Kidney tubule cell (primary cell): Measurements from ENCODE around the gene ZBTB21.
"Not testable (repeated sequence)": the region's sequence is repeated elsewhere in the genome, so short reads cannot be mapped to it uniquely, and the experiment has no call there.

Experiments
- DNase-seq: peaks from one replicate; pipeline ENCODE4 v3.0.0-alpha.2; 2018; ENCODE audit warnings: low spot score

ZBTB21 gene

DNA sequence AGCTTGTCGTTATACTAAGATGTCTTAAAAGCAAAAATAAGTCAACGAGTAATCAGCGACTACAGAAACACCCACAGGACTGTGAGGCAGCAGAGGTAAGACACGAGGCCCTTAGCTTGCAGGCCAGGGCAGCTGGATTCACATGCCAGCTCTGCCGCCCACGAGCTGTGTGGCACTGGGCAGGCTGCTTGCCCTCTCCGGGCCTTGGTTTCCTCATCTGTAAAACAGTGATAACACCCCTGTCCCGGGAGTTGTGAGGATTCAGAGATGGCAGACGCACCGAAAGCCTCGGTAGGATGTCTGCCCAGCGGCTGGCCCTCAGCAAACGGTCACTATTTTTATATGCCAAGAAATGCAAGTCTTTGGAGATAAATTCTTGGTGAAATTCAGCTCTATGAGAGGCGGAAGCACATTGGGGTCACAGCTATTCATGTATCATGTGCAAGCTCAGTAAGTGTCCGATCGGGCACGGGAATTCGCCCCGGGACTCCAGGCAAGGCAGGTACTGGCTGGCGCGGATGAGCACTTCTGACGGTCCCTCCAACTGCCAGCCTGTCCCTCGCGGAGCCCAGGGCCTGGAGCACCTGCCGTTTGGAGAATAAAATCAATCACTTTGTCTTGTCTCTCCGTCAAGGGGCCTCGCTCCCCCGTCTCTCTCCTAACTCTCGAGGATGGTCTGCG is 57.5 kb downstream of the ZBTB21 start:
- peak; percentile 10 for DNase-seq

GRCh38 chr21:41951876-41952567 is 58.1 kb downstream of the ZBTB21 start:
- no peak for DNase-seq

DNA sequence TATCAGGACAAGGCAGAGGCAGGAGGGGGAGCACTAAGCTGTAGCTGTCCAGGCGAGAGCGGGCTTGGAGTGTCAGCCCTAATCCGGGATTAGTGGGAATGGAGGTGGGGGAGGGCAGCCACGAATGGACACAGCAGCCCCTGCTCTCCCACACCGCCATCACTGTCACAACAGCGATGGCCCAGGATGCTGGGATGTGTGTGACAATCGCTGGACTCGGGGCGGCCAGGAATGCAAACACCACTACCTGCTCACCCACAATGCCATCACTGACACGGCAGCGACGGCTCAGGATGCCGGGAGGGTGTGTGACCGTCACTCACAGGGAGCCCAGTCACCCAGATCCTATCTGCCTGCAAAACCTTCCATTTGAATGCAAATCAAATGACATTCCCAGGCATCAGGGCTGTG is 59.2 kb downstream of the ZBTB21 start:
- DNase-seq, result no peak

GRCh38 chr21:41949631-41950030 is 60.5 kb downstream of the ZBTB21 start:
- not testable (repeated sequence) for DNase-seq

- DNase-seq, result no peak
Observed at GRCh38 chr21:41948901-41949300, 61.3 kb downstream of the ZBTB21 start.

DNA sequence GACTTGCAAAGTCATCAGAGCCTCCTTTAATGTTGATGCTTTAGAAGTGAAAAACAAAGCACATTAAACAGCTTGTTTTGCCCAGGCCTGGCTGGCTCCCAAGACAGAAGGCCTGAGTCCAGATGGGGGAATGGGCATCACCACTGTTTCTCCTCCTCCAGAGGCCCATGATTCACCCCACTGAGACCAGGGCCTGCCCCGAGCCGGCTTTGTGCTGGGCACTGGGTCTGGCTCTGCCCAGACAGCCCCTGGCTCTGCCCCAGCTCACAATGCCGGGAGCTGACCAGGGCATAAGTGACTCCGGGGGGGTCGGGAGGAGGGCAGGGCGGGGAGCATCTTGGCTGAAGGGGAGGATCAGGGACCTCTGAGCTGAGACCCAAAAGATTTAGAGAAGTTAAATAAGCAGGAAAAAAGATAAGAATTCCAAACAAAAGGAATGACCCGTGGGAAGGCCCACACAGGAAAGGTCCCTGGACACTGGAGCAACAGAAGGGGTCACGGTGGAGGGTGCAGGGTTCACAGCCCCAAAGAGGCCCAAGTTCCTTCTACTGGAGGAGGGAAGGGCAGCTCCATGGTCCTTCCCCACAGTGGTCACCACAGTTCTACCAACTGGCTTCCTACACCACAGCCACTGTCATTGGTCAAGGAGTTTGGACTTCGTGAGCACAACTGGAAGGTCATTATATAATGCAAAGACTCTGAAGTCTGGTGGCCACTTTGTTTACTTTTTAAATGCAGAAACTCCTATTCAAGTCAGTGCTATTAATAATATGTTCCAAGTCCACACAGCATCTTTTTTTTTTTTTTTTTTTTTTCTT is 61.9 kb downstream of the ZBTB21 start:
- DNase-seq, result peak; percentile 34

GRCh38 chr21:41945982-41946381 is 64.2 kb downstream of the ZBTB21 start:
- no peak for DNase-seq

DNA sequence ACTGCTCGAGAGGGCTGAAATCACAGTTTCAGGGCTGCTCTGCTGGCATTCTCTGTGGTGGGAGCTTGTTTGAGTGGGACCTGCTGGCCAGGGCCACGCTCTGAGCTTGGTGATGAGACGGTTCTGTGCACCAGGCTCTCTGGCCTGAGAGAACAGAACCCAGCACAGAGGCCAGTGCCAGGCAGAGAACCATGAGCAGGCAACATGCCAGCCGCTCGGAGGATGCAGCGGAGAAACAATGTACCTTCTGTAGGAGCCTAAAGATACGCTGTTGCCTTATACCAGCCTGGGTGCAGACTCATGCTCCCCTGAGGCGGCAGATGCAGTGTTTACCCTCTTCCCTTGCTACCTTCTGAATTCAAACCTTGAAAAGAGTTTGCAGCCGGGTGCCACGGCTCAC is 66.3 kb downstream of the ZBTB21 start:
- DNase-seq, result no peak

GRCh38 chr21:41942457-41942856 is 67.7 kb downstream of the ZBTB21 start:
- DNase-seq, result no peak

DNA sequence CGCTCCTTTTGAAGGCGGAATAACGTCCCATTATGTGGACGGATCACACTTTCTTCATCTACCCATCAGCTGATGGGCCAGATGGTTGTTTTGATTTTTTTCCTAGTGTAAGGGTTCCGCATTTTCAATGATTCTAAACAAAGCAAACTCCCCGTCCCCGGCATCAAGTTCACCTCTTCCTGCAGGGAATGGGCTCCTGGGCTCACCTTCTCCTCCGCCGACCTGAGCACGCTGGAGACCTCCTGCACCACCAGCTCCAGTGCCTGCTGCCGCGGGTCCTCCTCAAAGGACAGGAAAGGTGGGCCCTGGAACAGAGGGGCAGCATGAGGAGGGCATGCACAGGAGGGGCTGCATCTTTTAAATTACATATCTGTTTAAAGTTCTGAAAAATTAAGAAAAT is 68.2 kb downstream of the ZBTB21 start:
- DNase-seq, result no peak

DNA sequence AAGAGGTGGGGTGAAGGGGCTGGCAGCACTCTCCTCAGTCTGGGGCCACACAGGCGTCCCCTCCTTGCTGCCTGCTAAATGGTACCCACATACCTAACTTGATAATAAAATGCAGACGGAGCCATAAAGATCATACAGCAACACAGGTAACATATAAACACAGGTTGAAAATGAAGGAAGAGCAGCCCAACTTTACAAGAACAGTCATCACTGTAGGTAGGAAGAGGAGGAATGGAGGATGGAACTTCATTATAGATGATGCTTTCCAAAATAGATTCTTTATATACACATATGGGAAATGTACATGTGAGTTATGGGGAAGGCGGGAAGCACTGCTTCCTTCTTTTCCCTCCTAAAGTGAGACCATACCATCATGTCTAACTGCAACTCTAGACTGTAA is 69.7 kb downstream of the ZBTB21 start:
- no peak for DNase-seq

- DNase-seq, result no peak
Observed at GRCh38 chr21:41939391-41939790, 70.8 kb downstream of the ZBTB21 start.
